Glutamatergic neuron (in vitro differentiated cells): Measurements from ENCODE around the gene TLX2. TPM values are rescaled to one million over a fixed set of nuclear protein-coding genes. Genes with fewer than 3 reads are reported as not detected.

Source experiments
- DNase-seq: peaks from one replicate; pipeline ENCODE4 v3.0.0; 2022
- H3K27ac Mint-ChIP-seq: one replicate; pipeline ENCODE4 v1.8.0; 2020; ENCODE audit warnings: mild to moderate bottlenecking, mixed read lengths, inconsistent platforms; ENCODE audit not compliant: unreplicated experiment
- H3K27me3 Mint-ChIP-seq: one replicate; pipeline ENCODE4 v1.8.0; 2020; ENCODE audit warnings: mild to moderate bottlenecking, moderate library complexity, mixed read lengths, inconsistent platforms; ENCODE audit not compliant: unreplicated experiment
- H3K36me3 Mint-ChIP-seq: one replicate; pipeline ENCODE4 v1.8.0; 2020; ENCODE audit warnings: mild to moderate bottlenecking, mixed read lengths, inconsistent platforms; ENCODE audit not compliant: unreplicated experiment
- H3K4me1 Mint-ChIP-seq: one replicate; pipeline ENCODE4 v1.8.0; 2020; ENCODE audit warnings: mild to moderate bottlenecking, low read depth, mixed read lengths, inconsistent platforms; ENCODE audit not compliant: unreplicated experiment
- H3K4me3 Mint-ChIP-seq: one replicate; pipeline ENCODE4 v1.8.0; 2020; ENCODE audit warnings: mild to moderate bottlenecking, mixed read lengths, inconsistent platforms; ENCODE audit not compliant: unreplicated experiment
- H3K9me3 Mint-ChIP-seq: one replicate; pipeline ENCODE4 v1.8.0; 2020; ENCODE audit warnings: mild to moderate bottlenecking, moderate library complexity, mixed read lengths, inconsistent platforms; ENCODE audit not compliant: unreplicated experiment
- total RNA-seq: library from RNA; stranded (reverse); fragmentation: NEBNext Ultra II Directional; extraction: Animal tissue kit (Norgen Biotek cat#: 25700); gene quantifications from one replicate; pipeline ENCODE4 v1.2.1, GENCODE V29; 2021; ENCODE audit not compliant: unreplicated experiment
- TF ChIP-seq, protein P1 (sequence below): fragments of 200-600 bp; sonication (generic); IDR thresholded peaks from one replicate; pipeline ENCODE4 v1.5.0; 2021; ENCODE audit not compliant: partially characterized antibody, unreplicated experiment

Gene TLX2
- total RNA-seq, 1 donor from 2014 or later = 21.2 TPM

DNA sequence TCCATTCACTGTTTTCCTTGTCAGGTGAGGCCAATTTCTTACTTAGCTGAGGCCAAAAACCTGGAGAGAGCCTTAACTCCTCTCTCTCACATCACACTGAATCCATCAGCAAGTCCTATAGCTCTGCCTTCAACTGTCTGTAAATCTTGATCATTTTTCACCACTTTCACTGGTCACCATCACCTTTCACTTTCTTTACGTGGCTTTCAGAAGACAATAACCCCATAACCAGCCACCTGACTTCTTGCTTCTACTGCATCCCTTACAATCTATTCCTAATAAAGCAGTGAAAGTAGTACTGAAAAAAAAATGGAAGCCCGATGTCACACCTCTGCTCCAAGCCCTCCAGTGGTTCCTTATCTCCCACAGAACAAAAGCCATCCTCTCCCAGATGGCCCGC, 31.8 kb downstream of the TLX2 start:
- no peak for DNase-seq
- Mint-ChIP-seq H3K4me3 (peak overlapping the region; percentile 23), H3K27ac (no peak overlapping the region), H3K36me3 (peaks cover 6% of the 10 kb centered on the region), H3K27me3 (peaks cover 18% of the 10 kb centered on the region), H3K4me1 (peaks cover 27% of the 10 kb centered on the region), H3K9me3 (peaks cover 12% of the 10 kb centered on the region)
- TF ChIP-seq, protein P1, sequence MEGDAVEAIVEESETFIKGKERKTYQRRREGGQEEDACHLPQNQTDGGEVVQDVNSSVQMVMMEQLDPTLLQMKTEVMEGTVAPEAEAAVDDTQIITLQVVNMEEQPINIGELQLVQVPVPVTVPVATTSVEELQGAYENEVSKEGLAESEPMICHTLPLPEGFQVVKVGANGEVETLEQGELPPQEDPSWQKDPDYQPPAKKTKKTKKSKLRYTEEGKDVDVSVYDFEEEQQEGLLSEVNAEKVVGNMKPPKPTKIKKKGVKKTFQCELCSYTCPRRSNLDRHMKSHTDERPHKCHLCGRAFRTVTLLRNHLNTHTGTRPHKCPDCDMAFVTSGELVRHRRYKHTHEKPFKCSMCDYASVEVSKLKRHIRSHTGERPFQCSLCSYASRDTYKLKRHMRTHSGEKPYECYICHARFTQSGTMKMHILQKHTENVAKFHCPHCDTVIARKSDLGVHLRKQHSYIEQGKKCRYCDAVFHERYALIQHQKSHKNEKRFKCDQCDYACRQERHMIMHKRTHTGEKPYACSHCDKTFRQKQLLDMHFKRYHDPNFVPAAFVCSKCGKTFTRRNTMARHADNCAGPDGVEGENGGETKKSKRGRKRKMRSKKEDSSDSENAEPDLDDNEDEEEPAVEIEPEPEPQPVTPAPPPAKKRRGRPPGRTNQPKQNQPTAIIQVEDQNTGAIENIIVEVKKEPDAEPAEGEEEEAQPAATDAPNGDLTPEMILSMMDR = no peak

DNA sequence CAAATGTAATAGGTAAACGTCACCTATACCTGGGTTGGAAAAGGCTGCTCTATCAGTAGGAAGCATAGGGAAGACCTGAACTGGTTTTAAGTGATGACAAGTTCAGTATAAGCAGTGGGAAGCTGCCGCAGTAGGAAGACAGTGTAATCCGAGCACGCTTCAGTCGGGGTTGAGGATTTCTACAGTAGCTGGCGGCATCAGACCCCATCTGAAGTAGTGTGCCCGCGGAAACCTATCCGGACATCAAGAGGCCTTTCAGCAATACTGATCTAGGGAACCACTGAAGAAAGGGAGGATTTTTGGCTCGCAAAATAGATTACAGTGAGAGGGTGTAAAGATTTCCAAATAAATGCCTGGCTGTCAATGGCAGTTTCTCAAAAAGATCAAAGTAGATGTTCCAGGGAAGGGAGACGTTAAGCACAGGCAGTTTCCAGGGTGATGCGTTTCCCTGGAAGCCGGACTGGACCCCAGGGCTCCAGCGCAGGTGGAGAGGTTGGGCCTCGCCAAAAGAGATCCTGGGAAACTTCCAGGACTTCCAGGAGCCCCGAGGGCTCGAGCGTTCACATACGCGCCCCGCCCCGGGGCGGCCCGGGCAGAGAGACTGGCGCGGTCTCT, 34.1 kb downstream of the TLX2 start:
- DNase-seq = no peak
- peak overlapping the region; percentile 92 for H3K27ac Mint-ChIP-seq

DNA sequence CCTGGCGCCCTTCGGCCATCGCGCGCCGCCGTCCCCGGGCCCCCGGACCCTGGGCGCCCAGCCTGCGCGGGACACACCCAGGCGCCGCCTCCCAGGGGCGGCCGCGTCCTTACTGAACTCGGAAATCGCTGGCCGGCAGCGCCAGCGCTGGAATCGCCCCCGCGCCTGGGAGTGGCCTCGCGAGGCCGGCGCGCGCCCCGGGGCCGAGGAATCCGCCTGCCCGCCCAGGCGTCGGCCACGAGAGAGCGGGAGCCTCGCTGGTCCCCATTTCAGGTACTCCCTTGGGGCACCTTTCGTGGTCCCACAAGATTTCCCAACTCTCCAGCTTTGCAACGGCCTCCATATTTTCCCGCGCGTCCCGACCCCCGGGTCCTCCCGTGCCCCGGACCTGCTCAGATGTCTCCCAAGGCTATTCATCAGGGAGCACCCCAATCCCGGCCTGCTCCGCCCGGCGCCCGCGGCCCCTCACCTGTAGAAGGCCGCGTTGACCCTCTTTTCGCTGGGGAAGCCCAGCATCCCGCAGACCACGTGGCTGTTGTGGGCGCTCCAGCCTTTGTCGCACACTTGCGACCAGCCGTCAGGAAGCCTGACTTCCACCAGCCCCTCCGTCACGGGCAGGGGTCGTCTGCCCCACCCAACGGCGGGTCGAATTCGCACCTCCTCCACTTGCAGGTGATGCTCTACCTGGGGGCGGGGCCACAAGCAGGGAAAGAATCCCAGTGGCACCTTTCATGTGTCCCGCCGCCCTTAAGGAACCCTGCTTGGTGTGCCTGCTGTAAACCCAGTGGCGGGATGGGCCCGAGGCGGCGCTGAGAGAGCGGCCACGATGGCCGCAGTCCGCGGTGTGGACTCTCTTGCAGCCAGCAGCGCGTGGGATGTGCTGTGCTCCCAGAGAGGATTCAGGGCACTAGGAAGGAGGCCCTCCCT, 34.9 kb downstream of the TLX2 start:
- peak overlapping the region; percentile 67 for H3K27ac Mint-ChIP-seq
- H3K36me3 Mint-ChIP-seq = peaks cover 9% of the 10 kb centered on the region
- H3K4me1 Mint-ChIP-seq = peaks cover 42% of the 10 kb centered on the region
- peak; percentile 50 for DNase-seq
- H3K4me3 Mint-ChIP-seq = peak overlapping the region; percentile 86
- peaks cover 20% of the 10 kb centered on the region for H3K9me3 Mint-ChIP-seq
- TF ChIP-seq, protein P1 = no peak
- H3K27me3 Mint-ChIP-seq = peaks cover 33% of the 10 kb centered on the region

More for the DNA sequence above, 34.1 kb downstream of the TLX2 start:
- H3K36me3 Mint-ChIP-seq = peaks cover 9% of the 10 kb centered on the region
- peak overlapping the region; percentile 88 for H3K4me3 Mint-ChIP-seq
- H3K9me3 Mint-ChIP-seq = peaks cover 17% of the 10 kb centered on the region
- TF ChIP-seq, protein P1 = no peak
- H3K27me3 Mint-ChIP-seq = peaks cover 31% of the 10 kb centered on the region
- H3K4me1 Mint-ChIP-seq = peaks cover 42% of the 10 kb centered on the region

DNA sequence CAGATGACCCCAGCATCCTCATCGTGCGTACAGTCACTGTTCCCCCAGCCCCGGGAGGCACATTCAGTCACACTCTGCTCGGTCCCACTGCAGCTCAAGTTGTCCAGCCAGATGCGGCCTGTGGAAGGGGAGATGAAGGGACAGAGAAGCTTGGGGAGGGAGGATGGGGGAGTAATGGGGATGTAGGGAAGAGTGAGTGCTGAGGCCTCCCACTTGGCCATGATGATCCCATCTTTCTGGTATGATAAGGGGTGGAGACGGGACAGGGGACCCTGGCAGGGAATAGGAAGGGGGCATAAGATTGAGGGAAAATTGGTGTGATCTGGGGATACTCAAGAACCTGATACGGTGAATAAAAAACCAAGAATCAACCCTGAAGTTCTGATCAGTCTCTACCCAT, 36.0 kb downstream of the TLX2 start:
- Mint-ChIP-seq H3K4me1 (peaks cover 42% of the 10 kb centered on the region), H3K27me3 (peaks cover 36% of the 10 kb centered on the region), H3K9me3 (peaks cover 18% of the 10 kb centered on the region), H3K27ac (peak overlapping the region; percentile 50), H3K4me3 (peak overlapping the region; percentile 80), H3K36me3 (peaks cover 9% of the 10 kb centered on the region)
- TF ChIP-seq, protein P1 = no peak
- DNase-seq = no peak
